ENCODE results near the gene KLHL17. TPM values are rescaled to one million over a fixed set of nuclear protein-coding genes. Genes with fewer than 3 reads are reported as not detected.
"Not testable (repeated sequence)": the region's sequence is repeated elsewhere in the genome, so short reads cannot be mapped to it uniquely, and the experiment has no call there.

KLHL17 gene
- total RNA-seq, 2 donors from 2014 or later, result 4.2 to 15.3 TPM

DNA sequence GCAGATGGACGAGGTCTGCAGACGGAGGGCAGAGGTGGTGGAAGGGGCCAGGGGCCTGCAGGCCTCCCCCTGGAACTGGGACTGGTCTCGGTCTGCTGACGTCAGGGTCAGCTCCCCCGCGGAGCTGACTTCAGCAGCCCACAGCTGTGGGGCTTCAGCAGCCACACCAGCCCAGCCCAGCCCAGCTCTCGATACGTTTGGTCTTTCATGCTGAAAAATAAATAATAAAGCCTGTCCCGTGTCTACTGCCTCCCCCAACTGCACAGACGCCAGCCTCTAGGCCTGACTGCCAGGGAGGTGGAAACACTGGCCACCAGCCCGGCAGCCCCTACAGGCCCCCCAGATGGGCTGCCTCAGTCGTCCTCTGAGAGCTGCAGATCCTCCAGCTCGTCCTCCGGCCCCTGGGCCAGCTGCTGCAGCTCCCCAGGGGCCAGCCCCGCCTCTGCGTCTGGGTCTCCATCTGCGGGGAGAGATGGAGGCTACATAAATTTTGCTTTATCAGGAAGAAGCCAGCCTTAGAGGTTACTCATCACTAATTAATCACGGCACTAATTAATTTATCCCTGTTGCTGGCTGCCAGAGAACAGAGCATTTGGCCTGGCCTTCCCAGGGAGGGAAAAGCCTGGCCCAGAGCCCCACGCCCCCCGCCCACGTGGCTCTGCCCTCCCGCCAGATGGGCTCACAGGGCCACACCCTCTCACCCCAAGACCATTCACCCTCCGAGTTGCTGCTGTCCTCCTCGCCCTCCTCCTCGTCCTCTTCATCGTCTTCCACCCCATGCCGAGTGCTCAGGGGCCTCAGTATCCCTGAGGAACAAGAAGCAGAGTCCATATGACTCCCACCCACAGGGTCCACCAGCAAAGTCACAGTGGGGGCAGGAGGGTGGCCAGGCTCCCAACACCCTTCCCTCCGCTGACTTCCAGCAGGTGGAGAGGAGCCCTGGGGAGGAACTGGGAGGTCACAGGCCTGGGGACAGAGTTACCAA is 15.8 kb upstream of the KLHL17 start:
- peaks cover 6% of the 10 kb centered on the region for H3K27me3 ChIP-seq (replicated peaks; ENCODE audit: insufficient read depth)
- peaks cover 22 to 31% of the 10 kb centered on the region in 2 donors for H3K4me1 ChIP-seq (ENCODE audit: control insufficient read depth in 1 of 2, low read depth in 2 of 2)
- ATAC-seq (ENCODE audit: insufficient number of reproducible peaks, low FRiP score, low read depth) (no peak), DNase-seq (ENCODE audit: low spot score) (no peak)
- TF ChIP-seq, protein P1, sequence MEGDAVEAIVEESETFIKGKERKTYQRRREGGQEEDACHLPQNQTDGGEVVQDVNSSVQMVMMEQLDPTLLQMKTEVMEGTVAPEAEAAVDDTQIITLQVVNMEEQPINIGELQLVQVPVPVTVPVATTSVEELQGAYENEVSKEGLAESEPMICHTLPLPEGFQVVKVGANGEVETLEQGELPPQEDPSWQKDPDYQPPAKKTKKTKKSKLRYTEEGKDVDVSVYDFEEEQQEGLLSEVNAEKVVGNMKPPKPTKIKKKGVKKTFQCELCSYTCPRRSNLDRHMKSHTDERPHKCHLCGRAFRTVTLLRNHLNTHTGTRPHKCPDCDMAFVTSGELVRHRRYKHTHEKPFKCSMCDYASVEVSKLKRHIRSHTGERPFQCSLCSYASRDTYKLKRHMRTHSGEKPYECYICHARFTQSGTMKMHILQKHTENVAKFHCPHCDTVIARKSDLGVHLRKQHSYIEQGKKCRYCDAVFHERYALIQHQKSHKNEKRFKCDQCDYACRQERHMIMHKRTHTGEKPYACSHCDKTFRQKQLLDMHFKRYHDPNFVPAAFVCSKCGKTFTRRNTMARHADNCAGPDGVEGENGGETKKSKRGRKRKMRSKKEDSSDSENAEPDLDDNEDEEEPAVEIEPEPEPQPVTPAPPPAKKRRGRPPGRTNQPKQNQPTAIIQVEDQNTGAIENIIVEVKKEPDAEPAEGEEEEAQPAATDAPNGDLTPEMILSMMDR (IDR thresholded peaks at IDR 0.05), result no peak
- peaks cover 39% of the 10 kb centered on the region for H3K36me3 ChIP-seq
- no peak overlapping the region for H3K4me3 ChIP-seq
- H3K27ac ChIP-seq, result no peak overlapping the region
- H3K9me3 ChIP-seq, result no peaks in the 10 kb centered on the region

DNA sequence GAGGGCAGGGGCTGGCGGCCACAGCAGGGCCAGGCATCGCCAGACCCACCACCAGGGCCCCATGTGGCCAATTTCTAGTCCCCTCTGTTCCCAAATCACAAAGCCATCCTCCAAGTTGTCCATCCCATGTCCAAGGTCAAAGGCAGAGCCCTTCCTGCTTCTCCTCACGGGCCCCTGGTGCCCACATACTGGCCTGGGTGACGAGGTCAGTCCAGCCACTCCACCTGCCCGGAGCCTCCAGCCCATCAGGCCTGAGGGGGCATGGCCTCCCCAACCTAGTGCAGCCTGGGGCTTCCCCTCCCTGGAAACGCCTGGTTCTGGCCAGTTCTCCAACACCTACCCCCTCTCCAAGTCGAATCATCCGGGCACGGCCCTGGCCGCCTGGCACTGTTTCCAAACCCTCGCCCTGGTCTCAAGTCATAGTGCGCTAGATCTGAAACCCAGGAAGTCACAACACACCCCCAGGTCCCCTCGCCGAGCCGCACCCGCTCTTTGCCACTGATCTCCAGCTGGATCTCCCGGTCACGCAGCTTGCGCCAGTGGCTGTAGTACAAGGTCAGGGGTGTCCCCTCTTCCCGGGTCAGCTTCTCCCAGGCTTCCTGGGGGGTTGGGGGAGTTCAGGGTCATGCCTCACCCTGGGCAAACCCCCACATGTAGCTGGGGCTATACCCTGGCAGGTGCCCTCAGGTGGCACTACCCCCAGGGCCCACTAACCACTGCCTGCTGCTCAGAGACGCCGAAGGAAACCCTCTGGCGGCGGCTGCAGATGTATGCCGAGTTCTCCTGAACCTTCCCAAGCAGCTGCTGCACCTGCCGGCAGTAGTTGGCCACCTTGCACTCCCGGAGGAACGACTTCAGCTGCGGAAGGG is 14.5 kb upstream of the KLHL17 start:
- no peak overlapping the region for H3K27ac ChIP-seq
- DNase-seq (ENCODE audit: low spot score) (no peak), ATAC-seq (ENCODE audit: insufficient number of reproducible peaks, low FRiP score, low read depth) (no peak)
- H3K36me3 ChIP-seq, result peaks cover 47% of the 10 kb centered on the region
- peaks cover 6% of the 10 kb centered on the region for H3K27me3 ChIP-seq (replicated peaks; ENCODE audit: insufficient read depth)
- no peak overlapping the region for H3K4me3 ChIP-seq
- no peaks in the 10 kb centered on the region for H3K9me3 ChIP-seq
- TF ChIP-seq, protein P1 (IDR thresholded peaks at IDR 0.05), result no peak
- peaks cover 12 to 18% of the 10 kb centered on the region in 2 donors for H3K4me1 ChIP-seq (ENCODE audit: control insufficient read depth in 1 of 2, low read depth in 2 of 2)

DNA sequence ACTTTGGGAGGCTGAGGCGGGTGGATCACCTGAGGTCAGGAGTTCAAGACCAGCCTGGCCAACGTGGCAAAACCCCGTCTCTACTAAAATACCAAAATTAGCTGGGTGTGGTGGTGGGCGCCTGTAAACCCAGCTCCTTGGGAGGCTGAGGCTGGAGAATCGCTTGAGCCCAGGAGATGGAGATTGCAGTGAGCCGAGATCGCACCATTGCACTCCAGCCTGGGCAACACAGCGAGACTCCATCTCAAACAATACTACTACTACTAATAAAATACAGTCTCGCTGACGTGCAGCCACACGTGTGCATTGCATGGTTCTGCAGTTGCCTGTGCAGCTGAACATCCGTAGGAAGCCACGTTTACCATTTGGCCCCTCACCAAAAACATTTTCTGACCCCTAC is 13.6 kb upstream of the KLHL17 start:
- H3K4me3 ChIP-seq; ATAC-seq (ENCODE audit: insufficient number of reproducible peaks, low FRiP score, low read depth); H3K27ac ChIP-seq; H3K27me3 ChIP-seq (replicated peaks; ENCODE audit: insufficient read depth); H3K9me3 ChIP-seq; DNase-seq (ENCODE audit: low spot score): not testable (repeated sequence)
- Histone ChIP-seq H3K36me3 (peaks cover 52% of the 10 kb centered on the region), H3K4me1 (ENCODE audit: control insufficient read depth in 1 of 2, low read depth in 2 of 2) (peaks cover 5 to 10% of the 10 kb centered on the region in 2 donors)

DNA sequence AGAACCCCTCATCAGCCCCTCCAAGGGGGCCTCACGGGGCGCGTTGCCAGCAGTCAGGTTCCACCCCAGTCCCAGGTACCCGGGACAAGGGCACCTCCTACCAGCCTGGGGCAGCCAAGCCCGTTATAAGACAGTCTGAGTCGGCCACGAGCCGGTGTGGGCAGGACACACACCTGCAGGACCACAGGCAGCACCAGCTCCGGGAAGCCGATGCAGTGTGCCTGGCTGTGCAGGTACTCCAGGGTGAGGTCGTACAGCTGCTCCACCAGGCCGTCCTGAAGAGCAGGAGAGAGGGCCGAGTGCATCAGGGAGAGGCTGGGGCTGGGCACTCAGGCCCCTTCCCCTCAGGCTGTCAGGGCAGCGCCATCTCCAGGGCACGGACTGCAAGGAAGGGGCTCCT is 12.4 kb upstream of the KLHL17 start:
- Histone ChIP-seq H3K36me3 (peaks cover 63% of the 10 kb centered on the region), H3K4me1 (ENCODE audit: control insufficient read depth in 1 of 2, low read depth in 2 of 2) (no peaks in the 10 kb centered on the region), H3K27ac (no peak overlapping the region), H3K4me3 (no peak overlapping the region), H3K27me3 (replicated peaks; ENCODE audit: insufficient read depth) (peaks cover 1% of the 10 kb centered on the region), H3K9me3 (no peaks in the 10 kb centered on the region)
- DNase-seq (ENCODE audit: low spot score), result no peak
- ATAC-seq (ENCODE audit: insufficient number of reproducible peaks, low FRiP score, low read depth), result no peak
- TF ChIP-seq, protein P1 (IDR thresholded peaks at IDR 0.05), result no peak

DNA sequence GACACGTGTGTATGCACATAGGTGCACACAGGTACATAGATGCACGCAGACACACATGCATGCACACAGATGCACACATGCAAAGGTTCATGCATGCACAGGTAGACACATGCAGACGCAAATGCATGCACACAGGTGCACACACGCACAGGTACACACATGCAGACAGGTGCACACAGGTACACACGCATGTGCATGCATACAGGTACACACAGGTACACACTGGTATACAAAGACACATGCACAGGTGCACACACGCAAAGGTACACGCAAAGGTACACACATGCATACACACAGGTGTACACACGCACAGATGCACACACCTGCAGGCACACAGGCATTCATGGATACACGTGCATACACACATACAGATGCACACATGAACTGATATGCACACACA is 10.1 kb upstream of the KLHL17 start:
- no peak overlapping the region for H3K4me3 ChIP-seq
- peaks cover 83% of the 10 kb centered on the region for H3K36me3 ChIP-seq
- H3K27me3 ChIP-seq (replicated peaks; ENCODE audit: insufficient read depth), result no peaks in the 10 kb centered on the region
- no peaks in the 10 kb centered on the region for H3K9me3 ChIP-seq
- H3K27ac ChIP-seq, result no peak overlapping the region
- TF ChIP-seq, protein P1 (IDR thresholded peaks at IDR 0.05), result no peak
- no peak for ATAC-seq (ENCODE audit: insufficient number of reproducible peaks, low FRiP score, low read depth)
- no peak for DNase-seq (ENCODE audit: low spot score)
- H3K4me1 ChIP-seq (ENCODE audit: control insufficient read depth in 1 of 2, low read depth in 2 of 2), result no peaks in the 10 kb centered on the region
